IMR-90 (cell line): ENCODE results near the gene TEDC1. TPM values are rescaled to one million over a fixed set of nuclear protein-coding genes. Genes with fewer than 3 reads are reported as not detected.

Experiments
- ATAC-seq: fragments of 200-7000 bp; cut with Tn5 transposase; 2 replicates; pipeline ENCODE4 v1.9.1; 2020; ENCODE audit warnings: low read depth, mild to moderate bottlenecking, moderate library complexity
- BruUV-seq: library from RNA; stranded (reverse); fragments of 400-500 nt; replicated peaks from 2 replicates; lab custom pipeline; 2021; lab: Mats Ljungman, UMichigan
- CTCF ChIA-PET: fragments of 300-600 bp; formaldehyde crosslinking; extraction: SDS; loops from one replicate; lab custom pipeline; 2021; ENCODE audit warnings: antibody characterized with exemption; lab: Yijun Ruan, JAX
- POLR2A ChIA-PET: fragments of 300-600 bp; sonication (Branson Sonifier 250); formaldehyde crosslinking; loops from one replicate; lab custom pipeline; 2022; ENCODE audit warnings: antibody characterized with exemption; ENCODE audit not compliant: unreplicated experiment; lab: Charles Lee
- DNase-seq: peaks from one replicate; pipeline ENCODE4 v3.0.0; 2013
- H2AFZ ChIP-seq: replicated peaks from 2 replicates; pipeline ENCODE3; 2013; ENCODE audit warnings: low read length, mild to moderate bottlenecking; ENCODE audit not compliant: poor library complexity
- H2AK5ac ChIP-seq: 2 replicates; pipeline ENCODE4 v1.6.1; 2013; ENCODE audit warnings: low read depth, low read length, inconsistent platforms
- H2AK9ac ChIP-seq: replicated peaks from 2 replicates; pipeline ENCODE3; 2013; ENCODE audit warnings: mild to moderate bottlenecking, low read depth, low read length, moderate library complexity; ENCODE audit not compliant: poor library complexity
- H2BK120ac ChIP-seq: 2 replicates; pipeline ENCODE4 v1.6.1; 2013; ENCODE audit warnings: low read depth, low read length, inconsistent platforms
- H2BK15ac ChIP-seq: 3 replicates; pipeline ENCODE4 v1.6.1; 2013; ENCODE audit warnings: low read depth, low read length, inconsistent platforms
- H2BK20ac ChIP-seq: 2 replicates; pipeline ENCODE4 v1.6.1; 2013; ENCODE audit warnings: low read depth, mild to moderate bottlenecking, inconsistent platforms, low read length, moderate library complexity
- H2BK5ac ChIP-seq: 2 replicates; pipeline ENCODE4 v1.6.1; 2013; ENCODE audit warnings: mild to moderate bottlenecking, low read depth, low read length, inconsistent platforms; ENCODE audit not compliant: poor library complexity, severe bottlenecking
- H3K14ac ChIP-seq: replicated peaks from 2 replicates; pipeline ENCODE4 v1.6.1; 2013; ENCODE audit warnings: low read depth, low read length, inconsistent platforms
- H3K18ac ChIP-seq: 2 replicates; pipeline ENCODE4 v1.6.1; 2013; ENCODE audit warnings: low read depth, low read length, control low read depth
- H3K23ac ChIP-seq: 2 replicates; pipeline ENCODE4 v1.6.1; 2013; ENCODE audit warnings: low read depth, low read length, inconsistent platforms
- H3K27ac ChIP-seq: 2 replicates; pipeline ENCODE4 v1.5.1; 2013; ENCODE audit warnings: mild to moderate bottlenecking, control low read depth, low read length; ENCODE audit not compliant: insufficient read depth
- H3K27me3 ChIP-seq: 2 replicates; pipeline ENCODE4 v1.6.1; 2013; ENCODE audit warnings: low read length; ENCODE audit not compliant: control insufficient read depth, insufficient read depth
- H3K36me3 ChIP-seq: 2 replicates; pipeline ENCODE4 v1.6.1; 2013; ENCODE audit warnings: low read length, mixed read lengths; ENCODE audit not compliant: control insufficient read depth, insufficient read depth
- H3K4ac ChIP-seq: 2 replicates; pipeline ENCODE4 v1.6.1; 2013; ENCODE audit warnings: low read depth, low read length, inconsistent platforms
- H3K4me1 ChIP-seq: 2 replicates; pipeline ENCODE4 v1.6.1; 2013; ENCODE audit warnings: low read length, mixed read lengths; ENCODE audit not compliant: control insufficient read depth, insufficient read depth
- H3K4me2 ChIP-seq: 2 replicates; pipeline ENCODE4 v1.6.1; 2013; ENCODE audit warnings: low read depth, mild to moderate bottlenecking, control low read depth, low read length, moderate library complexity
- H3K4me3 ChIP-seq: 2 replicates; pipeline ENCODE4 v1.5.1; 2013; ENCODE audit warnings: low read depth, mild to moderate bottlenecking, control low read depth, low read length, moderate library complexity; ENCODE audit not compliant: insufficient read depth
- H3K56ac ChIP-seq: 2 replicates; pipeline ENCODE4 v1.6.1; 2013; ENCODE audit warnings: low read length, inconsistent platforms; ENCODE audit not compliant: insufficient read depth; ENCODE audit errors: extremely low read depth
- H3K79me1 ChIP-seq, 2 experiments: 2 replicates each; pipeline ENCODE4 v1.6.1; 2013; ENCODE audit warnings: low read length in 2 of 2, inconsistent platforms in 1 of 2, low read depth in 1 of 2
- H3K9ac ChIP-seq: 2 replicates; pipeline ENCODE4 v1.6.1; 2013; ENCODE audit warnings: low read depth, low read length, control low read depth
- H3K9me1 ChIP-seq: 2 replicates; pipeline ENCODE4 v1.6.1; 2013; ENCODE audit warnings: low read length, inconsistent platforms; ENCODE audit not compliant: insufficient read depth
- H3K9me3 ChIP-seq: 2 replicates; pipeline ENCODE4 v1.6.1; 2013; ENCODE audit warnings: low read length; ENCODE audit not compliant: control insufficient read depth, insufficient read depth
- H4K20me1 ChIP-seq: 2 replicates; pipeline ENCODE4 v1.6.1; 2013; ENCODE audit warnings: low read length, inconsistent platforms; ENCODE audit not compliant: insufficient read depth
- H4K5ac ChIP-seq: 2 replicates; pipeline ENCODE4 v1.6.1; 2013; ENCODE audit warnings: mild to moderate bottlenecking, low read depth, low read length, control low read depth
- H4K8ac ChIP-seq, 2 experiments: 2 replicates each; pipeline ENCODE4 v1.6.1; 2013; ENCODE audit warnings: low read depth in 2 of 2, low read length in 2 of 2, control low read depth in 1 of 2, inconsistent platforms in 1 of 2
- H4K91ac ChIP-seq: 2 replicates; pipeline ENCODE4 v1.6.1; 2013; ENCODE audit warnings: low read depth, low read length, inconsistent platforms; ENCODE audit not compliant: insufficient read depth
- BHLHE40 ChIP-seq: fragments of 150-350 bp; IDR thresholded peaks from 2 replicates; pipeline ENCODE4 v1.6.1; 2016; ENCODE audit warnings: mild to moderate bottlenecking, low read depth, low read length
- CEBPB ChIP-seq: IDR thresholded peaks from 2 replicates; pipeline ENCODE4 v1.6.1; 2012; ENCODE audit warnings: low read depth, low read length, improper control_type of control experiment
- CHD1 ChIP-seq: IDR thresholded peaks from 2 replicates; pipeline ENCODE4 v1.6.1; 2012; ENCODE audit warnings: low read depth, low read length, improper control_type of control experiment
- FOS ChIP-seq: fragments of 150-350 bp; IDR thresholded peaks from 2 replicates; pipeline ENCODE4 v1.6.1; 2016; ENCODE audit warnings: low read depth, low read length
- MAFK ChIP-seq: IDR thresholded peaks from 2 replicates; pipeline ENCODE4 v1.6.1; 2012; ENCODE audit warnings: low read depth, low read length, improper control_type of control experiment
- NFE2L2 ChIP-seq: fragments of 150-350 bp; IDR thresholded peaks from 2 replicates; pipeline ENCODE4 v1.6.1; 2016; ENCODE audit warnings: low read depth, mild to moderate bottlenecking, low read length
- POLR2A ChIP-seq: IDR thresholded peaks from 2 replicates; pipeline ENCODE4 v1.6.1; 2012; ENCODE audit warnings: mild to moderate bottlenecking, low read depth, low read length
- RAD21 ChIP-seq: IDR thresholded peaks from 2 replicates; pipeline ENCODE4 v1.6.1; 2012; ENCODE audit warnings: low read length, improper control_type of control experiment
- RCOR1 ChIP-seq: IDR thresholded peaks from 2 replicates; pipeline ENCODE4 v1.6.1; 2012; ENCODE audit warnings: mild to moderate bottlenecking, low read length, improper control_type of control experiment; ENCODE audit not compliant: insufficient replicate concordance
- RFX5 ChIP-seq: IDR thresholded peaks from 2 replicates; pipeline ENCODE4 v1.8.0; 2012; ENCODE audit warnings: low read depth, mild to moderate bottlenecking, low read length, moderate library complexity
- WGBS, 2 experiments: methylation state at CpG; one replicate each; pipeline versions ENCODE4 v1.1.5 to v1.1.7; 2013; ENCODE audit warnings: missing lambda C conversion rate in 2 of 2; ENCODE audit not compliant: insufficient read length in 1 of 2; ENCODE audit errors: extremely low coverage in 2 of 2; 5-methylcytosine and 5-hydroxymethylcytosine counted together
- dilution Hi-C: fragments of 300-500 bp; cut with HindIII; formaldehyde crosslinking; loops from one replicate; pipeline ENCODE4 v1.14.3; 2018; ENCODE audit warnings: low sequenced_read_pairs; ENCODE audit not compliant: unreplicated experiment
- in situ Hi-C: fragments of 300-500 bp; cut with MboI; formaldehyde crosslinking; loops from 3 replicates; pipeline ENCODE4 v1.14.3; 2019; ENCODE audit warnings: low sequenced_read_pairs, inconsistent platforms, mixed read lengths
- intact Hi-C: fragments of 100-400 bp; cut with micrococcal nuclease; formaldehyde crosslinking; loops from 2 replicates; pipeline ENCODE4 v1.10.0; 2022
- polyA plus RNA-seq, 3 experiments: library from polyadenylated mRNA; depleted of rRNA; stranded (reverse); fragments of >200 nt; gene quantifications; 2 replicates each; pipeline ENCODE4 v1.2.3, GENCODE V29; 2012; ENCODE audit warnings: low replicate concordance in 1 of 3
- total RNA-seq: library from RNA; depleted of rRNA; stranded (reverse); fragments of >200 nt; gene quantifications from 2 replicates; pipeline ENCODE4 v1.2.3, GENCODE V29; 2012
- TF ChIP-seq, protein P1 (sequence below): conservative IDR thresholded peaks from 2 replicates; pipeline ENCODE4 v1.5.1; 2012; ENCODE audit warnings: mild to moderate bottlenecking, low read depth, low read length, improper control_type of control experiment
- TF ChIP-seq, protein P2 (sequence below): fragments of 150-350 bp; IDR thresholded peaks from 2 replicates; pipeline ENCODE4 v1.6.1; 2016; ENCODE audit warnings: low read depth, mild to moderate bottlenecking, low read length, moderate library complexity, borderline replicate concordance
- TF ChIP-seq, protein P3 (sequence below): fragments of 150-350 bp; IDR thresholded peaks from 2 replicates; pipeline ENCODE4 v1.6.1; 2017; ENCODE audit warnings: mild to moderate bottlenecking, antibody characterized with exemption, low read length, low read depth

Gene TEDC1
- total and polyA plus RNA-seq, 2 of the 4 experiments (the other 2 are of a cell fraction) = 5.7 to 6.4 TPM

DNA sequence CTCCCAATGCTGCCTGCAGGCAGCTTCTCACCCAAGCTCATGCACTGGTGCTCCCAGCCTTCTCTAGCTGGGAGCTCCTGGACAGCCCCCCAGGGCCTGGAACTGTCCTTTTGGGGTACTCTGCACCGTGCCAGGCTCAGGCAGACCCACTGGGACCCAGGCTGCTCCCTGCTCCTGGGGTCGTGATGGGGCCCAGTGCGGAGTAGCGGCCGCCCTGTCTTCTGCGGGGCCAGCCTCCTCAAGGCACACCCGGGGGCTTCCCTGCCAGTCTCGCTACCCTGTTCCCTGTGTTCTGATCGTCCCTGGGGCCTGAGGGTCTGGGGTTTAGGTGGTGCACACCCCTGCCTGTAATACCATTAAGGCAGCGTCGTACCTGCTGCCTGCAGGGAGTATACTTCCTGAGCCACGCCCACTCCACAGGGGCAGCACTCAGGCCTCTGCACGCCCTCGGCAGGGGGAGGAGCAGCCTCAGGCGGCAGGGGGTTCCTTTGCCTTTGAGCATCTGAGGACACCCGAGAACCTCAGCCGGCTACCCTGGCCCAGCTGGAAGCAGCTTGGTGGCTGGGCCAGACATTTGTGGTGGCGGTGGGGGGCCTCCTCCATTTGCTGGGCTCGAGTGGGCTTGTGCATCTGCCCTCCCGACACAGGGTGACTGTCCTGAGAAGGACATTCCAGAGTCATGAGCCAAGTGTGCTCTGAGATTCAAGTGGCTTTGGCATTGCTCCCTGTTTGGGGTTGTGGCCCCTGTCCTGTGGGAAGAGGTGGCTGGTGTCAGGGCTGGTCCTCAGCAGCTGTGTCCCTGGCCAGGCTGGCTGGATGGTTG, 25.6 kb upstream of the TEDC1 start:
- Histone ChIP-seq H2BK20ac (no peak overlapping the region), H3K4me1 (peaks cover 2% of the 10 kb centered on the region; the same call in 1 of the 2 replicates), H3K4ac (no peak overlapping the region), H3K9me1 (0 out of 2 replicates have a peak, but pooled peaks cover 3% of the 10 kb centered on the region), H3K18ac (no peak overlapping the region), H2BK120ac (no peak overlapping the region), H2AK5ac (no peak overlapping the region), H4K5ac (no peak overlapping the region), H3K23ac (no peak overlapping the region), H3K9me3 (no peaks in the 10 kb centered on the region), H3K4me3 (no peak overlapping the region), H2AK9ac (peak overlapping the region; percentile 83), H4K8ac (no peak overlapping the region), H2AFZ (no peak overlapping the region), H3K36me3 (peaks cover 71% of the 10 kb centered on the region), H3K79me1 (no peaks in the 10 kb centered on the region; a peak in 1 of 4 replicates), H2BK5ac (no peak overlapping the region), H2BK15ac (no peak overlapping the region), H4K20me1 (peaks cover 5% of the 10 kb centered on the region), H3K9ac (no peak overlapping the region), H3K14ac (no peak overlapping the region), H4K91ac (no peak overlapping the region), H3K56ac (no peak overlapping the region), H3K27ac (no peak overlapping the region), H3K27me3 (no peaks in the 10 kb centered on the region), H3K4me2 (no peak overlapping the region)
- 52% methylated on average over 8 of the region's 20 CpGs; no CpG with 5 or more reads in 1 of the 2 experiments for WGBS, 2 experiments
- no peak for DNase-seq
- intact Hi-C loops (no loop called here), dilution Hi-C loops (no loop called here), in situ Hi-C loops (no loop called here)
- BruUV-seq = no TSS peak
- TF ChIP-seq RCOR1 (no peak), BHLHE40 (no peak), NFE2L2 (no peak), CEBPB (no peak), CHD1 (no peak), RFX5 (no peak), RAD21 (no peak), POLR2A (no peak), FOS (no peak), MAFK (no peak)
- TF ChIP-seq, protein P1, sequence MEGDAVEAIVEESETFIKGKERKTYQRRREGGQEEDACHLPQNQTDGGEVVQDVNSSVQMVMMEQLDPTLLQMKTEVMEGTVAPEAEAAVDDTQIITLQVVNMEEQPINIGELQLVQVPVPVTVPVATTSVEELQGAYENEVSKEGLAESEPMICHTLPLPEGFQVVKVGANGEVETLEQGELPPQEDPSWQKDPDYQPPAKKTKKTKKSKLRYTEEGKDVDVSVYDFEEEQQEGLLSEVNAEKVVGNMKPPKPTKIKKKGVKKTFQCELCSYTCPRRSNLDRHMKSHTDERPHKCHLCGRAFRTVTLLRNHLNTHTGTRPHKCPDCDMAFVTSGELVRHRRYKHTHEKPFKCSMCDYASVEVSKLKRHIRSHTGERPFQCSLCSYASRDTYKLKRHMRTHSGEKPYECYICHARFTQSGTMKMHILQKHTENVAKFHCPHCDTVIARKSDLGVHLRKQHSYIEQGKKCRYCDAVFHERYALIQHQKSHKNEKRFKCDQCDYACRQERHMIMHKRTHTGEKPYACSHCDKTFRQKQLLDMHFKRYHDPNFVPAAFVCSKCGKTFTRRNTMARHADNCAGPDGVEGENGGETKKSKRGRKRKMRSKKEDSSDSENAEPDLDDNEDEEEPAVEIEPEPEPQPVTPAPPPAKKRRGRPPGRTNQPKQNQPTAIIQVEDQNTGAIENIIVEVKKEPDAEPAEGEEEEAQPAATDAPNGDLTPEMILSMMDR = no peak
- TF ChIP-seq, protein P2, sequence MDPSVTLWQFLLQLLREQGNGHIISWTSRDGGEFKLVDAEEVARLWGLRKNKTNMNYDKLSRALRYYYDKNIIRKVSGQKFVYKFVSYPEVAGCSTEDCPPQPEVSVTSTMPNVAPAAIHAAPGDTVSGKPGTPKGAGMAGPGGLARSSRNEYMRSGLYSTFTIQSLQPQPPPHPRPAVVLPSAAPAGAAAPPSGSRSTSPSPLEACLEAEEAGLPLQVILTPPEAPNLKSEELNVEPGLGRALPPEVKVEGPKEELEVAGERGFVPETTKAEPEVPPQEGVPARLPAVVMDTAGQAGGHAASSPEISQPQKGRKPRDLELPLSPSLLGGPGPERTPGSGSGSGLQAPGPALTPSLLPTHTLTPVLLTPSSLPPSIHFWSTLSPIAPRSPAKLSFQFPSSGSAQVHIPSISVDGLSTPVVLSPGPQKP = no peak
- TF ChIP-seq, protein P3, sequence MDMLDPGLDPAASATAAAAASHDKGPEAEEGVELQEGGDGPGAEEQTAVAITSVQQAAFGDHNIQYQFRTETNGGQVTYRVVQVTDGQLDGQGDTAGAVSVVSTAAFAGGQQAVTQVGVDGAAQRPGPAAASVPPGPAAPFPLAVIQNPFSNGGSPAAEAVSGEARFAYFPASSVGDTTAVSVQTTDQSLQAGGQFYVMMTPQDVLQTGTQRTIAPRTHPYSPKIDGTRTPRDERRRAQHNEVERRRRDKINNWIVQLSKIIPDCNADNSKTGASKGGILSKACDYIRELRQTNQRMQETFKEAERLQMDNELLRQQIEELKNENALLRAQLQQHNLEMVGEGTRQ = no peak
- CTCF ChIA-PET = no interaction called here
- POLR2A ChIA-PET = no interaction called here
- peak; percentile 24; the same call in 1 of the 2 replicates for ATAC-seq
